Kidney epithelial cell (primary cell): ENCODE results near the gene CLCN2. TPM values are rescaled to one million over a fixed set of nuclear protein-coding genes. Genes with fewer than 3 reads are reported as not detected.

Source experiments
- DNase-seq: peaks from one replicate; pipeline ENCODE4 v3.0.0-alpha.2; 2010; ENCODE audit warnings: low read depth
- H3K27me3 ChIP-seq: 2 replicates; pipeline ENCODE4 v1.6.0; 2011; ENCODE audit warnings: low read length; ENCODE audit not compliant: control insufficient read depth, insufficient read depth
- H3K36me3 ChIP-seq: 2 replicates; pipeline ENCODE4 v1.5.1; 2011; ENCODE audit warnings: low read length; ENCODE audit not compliant: control insufficient read depth, insufficient read depth
- H3K4me3 ChIP-seq: 2 replicates; pipeline ENCODE4 v1.5.1; 2011; ENCODE audit warnings: low read depth, mild to moderate bottlenecking, control low read depth, low read length
- total RNA-seq: library from RNA; depleted of rRNA; stranded (reverse); fragments of >200 nt; gene quantifications from 2 replicates; pipeline ENCODE4 v1.2.3, GENCODE V29; 2015
- TF ChIP-seq, protein P1 (sequence below): IDR thresholded peaks from 2 replicates; pipeline ENCODE4 v1.5.1; 2011; ENCODE audit warnings: mild to moderate bottlenecking, moderate library complexity, low read length, control low read depth, inconsistent platforms; ENCODE audit not compliant: insufficient read depth, poor library complexity, severe bottlenecking

CLCN2 gene
- total RNA-seq, 1 donor from 2014 or later: 2.6 TPM

DNA sequence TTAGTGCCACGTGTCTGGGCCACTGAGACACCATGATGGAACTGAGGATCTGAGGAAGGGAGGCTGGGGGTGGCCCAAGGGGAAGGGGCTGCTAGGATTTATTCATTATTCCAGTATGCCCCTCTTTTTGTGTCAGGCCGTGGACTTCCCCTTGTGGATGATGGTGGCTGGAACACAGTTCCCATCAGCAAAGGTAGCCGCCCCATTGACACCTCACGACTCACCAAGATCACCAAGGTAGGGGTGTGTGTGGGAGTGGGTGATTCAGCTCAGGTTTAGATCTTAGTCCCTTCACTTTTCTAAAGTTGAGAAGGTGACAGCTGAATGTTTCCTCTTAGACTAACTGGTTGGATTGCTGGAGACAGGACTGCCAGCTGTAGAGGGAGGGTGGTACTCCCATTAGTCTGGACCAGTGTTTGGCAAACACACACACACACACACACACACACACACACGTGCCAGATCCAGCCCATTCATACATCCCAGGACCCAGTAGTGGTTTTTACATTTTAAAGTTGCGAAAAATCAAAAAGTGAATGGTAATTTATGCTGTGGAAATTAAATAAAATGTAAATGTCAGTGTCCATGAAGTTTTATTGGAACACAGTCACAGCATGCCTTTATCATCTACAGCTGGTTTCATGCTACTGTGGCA is 35.6 kb downstream of the CLCN2 start:
- peaks cover 19% of the 10 kb centered on the region for H3K36me3 ChIP-seq
- DNase-seq: no peak
- TF ChIP-seq, protein P1, sequence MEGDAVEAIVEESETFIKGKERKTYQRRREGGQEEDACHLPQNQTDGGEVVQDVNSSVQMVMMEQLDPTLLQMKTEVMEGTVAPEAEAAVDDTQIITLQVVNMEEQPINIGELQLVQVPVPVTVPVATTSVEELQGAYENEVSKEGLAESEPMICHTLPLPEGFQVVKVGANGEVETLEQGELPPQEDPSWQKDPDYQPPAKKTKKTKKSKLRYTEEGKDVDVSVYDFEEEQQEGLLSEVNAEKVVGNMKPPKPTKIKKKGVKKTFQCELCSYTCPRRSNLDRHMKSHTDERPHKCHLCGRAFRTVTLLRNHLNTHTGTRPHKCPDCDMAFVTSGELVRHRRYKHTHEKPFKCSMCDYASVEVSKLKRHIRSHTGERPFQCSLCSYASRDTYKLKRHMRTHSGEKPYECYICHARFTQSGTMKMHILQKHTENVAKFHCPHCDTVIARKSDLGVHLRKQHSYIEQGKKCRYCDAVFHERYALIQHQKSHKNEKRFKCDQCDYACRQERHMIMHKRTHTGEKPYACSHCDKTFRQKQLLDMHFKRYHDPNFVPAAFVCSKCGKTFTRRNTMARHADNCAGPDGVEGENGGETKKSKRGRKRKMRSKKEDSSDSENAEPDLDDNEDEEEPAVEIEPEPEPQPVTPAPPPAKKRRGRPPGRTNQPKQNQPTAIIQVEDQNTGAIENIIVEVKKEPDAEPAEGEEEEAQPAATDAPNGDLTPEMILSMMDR: no peak
- H3K27me3 ChIP-seq: no peaks in the 10 kb centered on the region
- H3K4me3 ChIP-seq: no peak overlapping the region

DNA sequence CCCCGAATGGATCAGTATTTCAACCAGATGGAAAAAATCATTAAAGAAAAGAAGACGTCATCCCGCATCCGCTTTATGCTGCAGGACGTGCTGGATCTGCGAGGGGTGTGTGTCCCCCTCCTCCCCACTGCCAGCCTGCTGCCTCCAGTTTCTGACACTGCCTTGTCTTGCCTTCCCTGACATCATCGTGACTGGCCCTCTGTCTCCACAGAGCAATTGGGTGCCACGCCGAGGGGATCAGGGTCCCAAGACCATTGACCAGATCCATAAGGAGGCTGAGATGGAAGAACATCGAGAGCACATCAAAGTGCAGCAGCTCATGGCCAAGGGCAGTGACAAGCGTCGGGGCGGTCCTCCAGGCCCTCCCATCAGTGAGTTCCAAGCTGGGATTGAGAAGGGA is 36.1 kb downstream of the CLCN2 start:
- TF ChIP-seq, protein P1: no peak
- peaks cover 19% of the 10 kb centered on the region for H3K36me3 ChIP-seq
- DNase-seq: no peak
- H3K4me3 ChIP-seq: no peak overlapping the region
- no peaks in the 10 kb centered on the region for H3K27me3 ChIP-seq

DNA sequence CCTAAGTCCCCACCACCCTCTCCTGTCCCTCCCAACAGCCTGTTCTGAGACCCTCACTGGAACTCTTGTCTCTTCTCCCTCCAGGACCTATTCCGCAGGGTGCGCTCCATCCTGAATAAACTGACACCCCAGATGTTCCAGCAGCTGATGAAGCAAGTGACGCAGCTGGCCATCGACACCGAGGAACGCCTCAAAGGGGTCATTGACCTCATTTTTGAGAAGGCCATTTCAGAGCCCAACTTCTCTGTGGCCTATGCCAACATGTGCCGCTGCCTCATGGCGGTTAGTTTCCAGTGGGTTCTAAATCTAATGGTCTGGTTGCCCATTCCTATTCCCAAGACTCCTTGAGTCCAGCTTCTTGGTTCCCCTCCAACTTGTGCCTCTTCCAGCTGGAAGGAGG is 37.7 kb downstream of the CLCN2 start:
- DNase-seq: no peak
- TF ChIP-seq, protein P1: no peak
- Histone ChIP-seq H3K36me3 (peaks cover 20% of the 10 kb centered on the region), H3K4me3 (no peak overlapping the region), H3K27me3 (no peaks in the 10 kb centered on the region)

DNA sequence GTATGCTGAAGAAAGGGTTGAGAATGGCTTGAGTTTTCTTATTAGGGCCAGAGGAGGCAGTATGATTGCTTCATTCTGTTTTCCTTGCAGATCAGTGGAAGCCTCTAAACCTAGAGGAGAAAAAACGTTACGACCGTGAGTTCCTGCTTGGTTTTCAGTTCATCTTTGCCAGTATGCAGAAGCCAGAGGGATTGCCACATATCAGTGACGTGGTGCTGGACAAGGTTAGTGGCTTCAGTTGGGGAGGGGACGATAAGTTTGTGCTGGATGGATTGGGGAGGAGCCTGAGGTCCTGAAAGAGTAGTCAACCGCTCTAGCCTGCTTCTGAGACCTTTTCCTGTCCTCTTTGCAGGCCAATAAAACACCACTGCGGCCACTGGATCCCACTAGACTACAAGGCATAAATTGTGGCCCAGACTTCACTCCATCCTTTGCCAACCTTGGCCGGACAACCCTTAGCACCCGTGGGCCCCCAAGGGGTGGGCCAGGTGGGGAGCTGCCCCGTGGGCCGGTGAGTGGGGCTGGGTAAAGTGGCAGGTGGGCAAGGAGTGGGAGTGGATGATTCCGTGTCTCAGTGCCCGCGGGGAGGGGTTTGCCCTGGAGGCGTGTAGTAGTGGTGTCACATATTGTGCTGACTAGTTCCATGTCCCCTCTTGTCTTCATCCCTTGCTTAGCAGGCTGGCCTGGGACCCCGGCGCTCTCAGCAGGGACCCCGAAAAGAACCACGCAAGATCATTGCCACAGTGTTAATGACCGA is 38.5 kb downstream of the CLCN2 start:
- no peak overlapping the region for H3K4me3 ChIP-seq
- TF ChIP-seq, protein P1: no peak

DNA sequence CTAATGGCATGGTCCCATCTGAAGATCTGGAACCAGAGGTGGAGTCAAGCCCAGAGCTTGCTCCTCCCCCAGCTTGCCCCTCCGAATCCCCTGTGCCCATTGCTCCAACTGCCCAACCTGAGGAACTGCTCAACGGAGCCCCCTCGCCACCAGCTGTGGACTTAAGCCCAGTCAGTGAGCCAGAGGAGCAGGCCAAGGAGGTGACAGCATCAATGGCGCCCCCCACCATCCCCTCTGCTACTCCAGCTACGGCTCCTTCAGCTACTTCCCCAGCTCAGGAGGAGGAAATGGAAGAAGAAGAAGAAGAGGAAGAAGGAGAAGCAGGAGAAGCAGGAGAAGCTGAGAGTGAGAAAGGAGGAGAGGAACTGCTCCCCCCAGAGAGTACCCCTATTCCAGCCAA is 39.7 kb downstream of the CLCN2 start:
- Histone ChIP-seq H3K4me3 (no peak overlapping the region), H3K27me3 (no peaks in the 10 kb centered on the region), H3K36me3 (peaks cover 19% of the 10 kb centered on the region)
- no peak for DNase-seq
- TF ChIP-seq, protein P1: no peak

More for the DNA sequence above, 38.5 kb downstream of the CLCN2 start:
- no peak for DNase-seq
- Histone ChIP-seq H3K27me3 (no peaks in the 10 kb centered on the region), H3K36me3 (peaks cover 18% of the 10 kb centered on the region)
